HG02610 (cell line): ENCODE data around the gene RIPOR3.
A peak's percentile ranks its signal among the peaks of the same experiment; 100 is the strongest.
"Not testable (repeated sequence)": the region's sequence is repeated elsewhere in the genome, so short reads cannot be mapped to it uniquely, and the experiment has no call there.

ENCODE experiments used
- ATAC-seq: cut with Tn5 transposase; IDR thresholded peaks from one replicate; pipeline ENCODE4 v1.9.1; 2021; ENCODE audit warnings: mild to moderate bottlenecking, moderate library complexity; ENCODE audit not compliant: unreplicated experiment

The RIPOR3 gene

GRCh38 chr20:50724851-50725723 is 33.7 kb upstream of the RIPOR3 start:
- ATAC-seq, result peak; percentile 55

GRCh38 chr20:50724112-50724725 is 32.9 kb upstream of the RIPOR3 start:
- ATAC-seq, result no peak

- ATAC-seq, result no peak
These were observed 32.3 kb upstream of the RIPOR3 start for GRCh38 chr20:50723672-50724071.

- no peak for ATAC-seq
These were observed 31.2 kb upstream of the RIPOR3 start for GRCh38 chr20:50722424-50723155.

DNA sequence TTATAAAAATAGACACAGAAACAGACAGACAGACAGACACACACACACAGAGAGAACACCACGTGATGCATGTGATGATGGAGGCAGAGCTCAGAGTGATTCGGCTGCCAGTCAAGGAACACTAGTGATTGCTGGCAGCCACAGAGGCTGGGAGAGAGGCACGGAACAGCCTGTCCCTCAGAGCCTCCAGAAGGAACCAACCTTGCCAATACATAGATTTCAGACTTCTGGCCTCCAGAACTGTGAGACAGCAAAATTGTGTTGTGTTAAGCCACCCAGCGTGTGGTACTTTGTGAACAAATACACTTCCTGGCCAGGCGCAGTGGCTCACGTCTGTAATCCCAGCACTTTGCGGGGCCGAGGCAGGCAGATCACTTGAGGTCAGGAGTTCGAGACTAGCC is 30.5 kb upstream of the RIPOR3 start:
- ATAC-seq, result no peak

GRCh38 chr20:50720582-50720981 is 29.2 kb upstream of the RIPOR3 start:
- no peak for ATAC-seq

- ATAC-seq, result no peak
These were observed 28.7 kb upstream of the RIPOR3 start for GRCh38 chr20:50720026-50720425.

DNA sequence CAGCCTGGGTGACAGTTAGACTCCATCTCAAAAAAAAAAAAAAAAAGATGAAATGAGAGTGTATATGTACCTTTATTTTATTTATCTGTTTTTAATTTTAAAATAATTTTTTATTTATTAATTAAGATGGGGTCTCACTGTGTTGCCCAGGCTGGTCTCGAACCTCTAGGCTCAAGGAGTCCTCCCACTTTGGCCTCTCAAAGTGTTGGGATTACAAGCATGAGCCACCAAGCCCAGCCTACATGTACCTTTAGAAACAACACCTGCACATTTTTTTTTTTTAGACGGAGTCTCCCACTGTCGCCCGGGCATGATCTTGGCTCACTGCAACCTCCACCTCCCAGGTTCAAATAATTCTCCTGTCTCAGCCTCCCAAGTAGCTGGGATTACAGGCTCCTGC is 28.0 kb upstream of the RIPOR3 start:
- no peak for ATAC-seq

- no peak for ATAC-seq
These were observed 26.8 kb upstream of the RIPOR3 start for GRCh38 chr20:50717974-50718761.

- ATAC-seq, result no peak
These were observed 26.0 kb upstream of the RIPOR3 start for GRCh38 chr20:50717312-50717711.

DNA sequence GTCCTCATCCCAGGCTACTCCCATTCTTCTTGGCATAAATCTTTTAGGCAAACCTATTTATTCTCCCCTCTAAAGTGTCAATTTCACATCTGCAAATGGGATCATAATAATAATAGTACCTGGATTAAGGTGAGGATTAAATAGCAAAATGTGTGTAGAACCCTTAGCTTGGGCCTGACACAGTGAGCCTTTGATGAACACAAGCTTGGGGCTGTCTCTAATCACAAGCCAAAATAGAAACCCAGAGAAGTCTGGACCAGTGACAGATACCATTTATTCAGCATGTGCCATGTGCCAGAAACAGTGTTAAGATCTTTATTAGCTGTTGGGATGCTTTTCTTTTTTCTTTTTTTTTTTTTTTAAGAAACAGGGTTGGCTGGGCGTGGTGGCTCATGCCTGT is 25.2 kb upstream of the RIPOR3 start:
- no peak for ATAC-seq

GRCh38 chr20:50715694-50716093 is 24.4 kb upstream of the RIPOR3 start:
- no peak for ATAC-seq

GRCh38 chr20:50714426-50714825 is 23.1 kb upstream of the RIPOR3 start:
- ATAC-seq, result not testable (repeated sequence)

DNA sequence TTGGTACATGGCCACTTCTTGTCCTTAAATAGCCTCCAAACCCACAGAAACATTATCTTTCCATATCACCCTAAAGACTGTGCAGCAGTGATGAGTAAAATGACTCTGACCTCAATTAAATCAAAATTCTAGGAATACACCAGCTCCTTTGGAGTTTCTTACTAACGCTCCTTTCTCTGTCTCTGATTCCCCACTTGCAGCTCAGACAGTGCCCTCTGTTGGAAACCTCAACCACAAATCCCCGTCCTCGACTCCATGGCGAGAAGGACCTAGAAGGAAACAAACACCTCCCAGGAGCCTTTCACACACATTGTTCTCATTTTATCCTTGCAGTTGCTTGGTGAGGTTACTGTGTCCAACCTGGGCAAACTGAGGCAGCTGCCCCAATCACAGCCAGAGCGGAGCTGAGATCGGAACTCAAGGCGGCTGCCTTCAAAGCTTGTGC is 22.3 kb upstream of the RIPOR3 start:
- no peak for ATAC-seq

- no peak for ATAC-seq
These were observed 21.7 kb upstream of the RIPOR3 start for GRCh38 chr20:50712771-50713656.

- ATAC-seq, result no peak
These were observed 19.9 kb upstream of the RIPOR3 start for GRCh38 chr20:50711113-50711825.

DNA sequence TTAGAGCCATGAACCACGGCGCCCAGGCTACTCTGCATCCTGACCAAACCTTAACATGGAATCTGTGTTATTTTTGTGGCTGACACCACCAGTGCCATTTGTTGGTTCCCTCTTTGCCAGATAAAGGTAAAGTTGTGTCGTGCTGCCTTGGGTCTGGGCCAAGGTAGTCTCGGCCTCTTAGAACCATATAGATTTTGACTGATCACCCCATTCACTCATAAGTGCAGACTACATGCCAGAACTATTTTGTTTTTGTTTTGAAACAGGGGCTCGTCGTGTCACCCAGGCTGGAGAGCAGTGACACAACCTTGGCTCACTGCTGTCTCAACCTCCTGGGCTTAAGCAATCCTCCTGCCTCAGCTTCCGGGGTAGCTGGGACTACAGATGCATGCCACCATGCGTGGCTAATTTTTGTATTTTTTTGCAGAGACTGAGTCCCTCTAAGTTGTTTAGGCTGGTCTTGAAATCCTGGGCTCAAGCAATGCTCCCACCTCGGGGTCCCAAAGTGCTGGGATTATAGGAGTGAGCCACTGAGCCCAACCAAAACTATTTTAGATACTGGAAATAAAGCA is 19.2 kb upstream of the RIPOR3 start:
- no peak for ATAC-seq

DNA sequence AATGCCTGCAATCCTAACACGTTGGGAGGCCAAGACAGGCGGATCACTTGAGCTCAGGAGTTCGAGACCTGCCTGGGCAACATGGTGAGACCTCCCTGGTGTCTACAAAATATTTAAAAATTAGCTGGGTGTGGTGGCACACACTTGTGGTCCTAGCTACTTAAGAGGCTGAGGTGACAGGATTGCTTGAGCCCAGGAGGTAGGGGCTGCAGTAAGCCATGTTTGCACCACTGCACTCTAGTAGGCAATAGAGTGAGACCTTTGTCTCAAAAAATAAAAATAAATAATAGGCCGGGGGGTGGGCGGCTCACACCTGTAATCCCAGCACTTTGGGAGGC is 18.3 kb upstream of the RIPOR3 start:
- no peak for ATAC-seq
